ENCODE data around the gene RPS4Y2.

GRCh38 chrY:20770755-20771154 is 14.8 kb downstream of the RPS4Y2 start:
- TF ChIP-seq, protein P1, sequence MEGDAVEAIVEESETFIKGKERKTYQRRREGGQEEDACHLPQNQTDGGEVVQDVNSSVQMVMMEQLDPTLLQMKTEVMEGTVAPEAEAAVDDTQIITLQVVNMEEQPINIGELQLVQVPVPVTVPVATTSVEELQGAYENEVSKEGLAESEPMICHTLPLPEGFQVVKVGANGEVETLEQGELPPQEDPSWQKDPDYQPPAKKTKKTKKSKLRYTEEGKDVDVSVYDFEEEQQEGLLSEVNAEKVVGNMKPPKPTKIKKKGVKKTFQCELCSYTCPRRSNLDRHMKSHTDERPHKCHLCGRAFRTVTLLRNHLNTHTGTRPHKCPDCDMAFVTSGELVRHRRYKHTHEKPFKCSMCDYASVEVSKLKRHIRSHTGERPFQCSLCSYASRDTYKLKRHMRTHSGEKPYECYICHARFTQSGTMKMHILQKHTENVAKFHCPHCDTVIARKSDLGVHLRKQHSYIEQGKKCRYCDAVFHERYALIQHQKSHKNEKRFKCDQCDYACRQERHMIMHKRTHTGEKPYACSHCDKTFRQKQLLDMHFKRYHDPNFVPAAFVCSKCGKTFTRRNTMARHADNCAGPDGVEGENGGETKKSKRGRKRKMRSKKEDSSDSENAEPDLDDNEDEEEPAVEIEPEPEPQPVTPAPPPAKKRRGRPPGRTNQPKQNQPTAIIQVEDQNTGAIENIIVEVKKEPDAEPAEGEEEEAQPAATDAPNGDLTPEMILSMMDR (conservative IDR thresholded peaks at IDR 0.05 in 1 of 2, IDR thresholded peaks at IDR 0.05 in 1 of 2; ENCODE audit: extremely low read depth in 1 of 2, insufficient read depth in 1 of 2, low read depth in 1 of 2, low read length in 2 of 2): no peak
- TF ChIP-seq EZH2 (IDR thresholded peaks at IDR 0.05; ENCODE audit: borderline replicate concordance, low read length): no peak
